ENCODE data around the gene NQO2.

DNA sequence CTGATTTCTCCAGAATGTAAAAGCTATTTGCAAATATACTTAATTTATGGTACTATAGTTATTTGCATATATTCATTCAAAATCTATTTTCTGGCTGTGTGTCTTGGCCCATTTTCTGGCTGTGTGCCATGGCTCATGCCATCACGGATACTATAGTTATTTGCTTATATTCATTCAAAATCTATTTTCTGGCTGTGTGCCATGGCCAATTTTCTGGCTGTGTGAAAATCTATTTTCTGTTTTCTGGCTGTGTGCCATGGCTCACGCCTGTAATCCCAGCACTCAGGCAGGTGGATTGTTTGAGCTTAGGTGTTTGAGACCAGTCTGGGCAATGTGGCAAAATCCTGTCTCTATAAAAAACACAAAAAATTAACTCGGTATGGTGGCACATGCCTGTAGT lies 39.7 kb downstream of the NQO2 start:
- TF ChIP-seq, protein P1, sequence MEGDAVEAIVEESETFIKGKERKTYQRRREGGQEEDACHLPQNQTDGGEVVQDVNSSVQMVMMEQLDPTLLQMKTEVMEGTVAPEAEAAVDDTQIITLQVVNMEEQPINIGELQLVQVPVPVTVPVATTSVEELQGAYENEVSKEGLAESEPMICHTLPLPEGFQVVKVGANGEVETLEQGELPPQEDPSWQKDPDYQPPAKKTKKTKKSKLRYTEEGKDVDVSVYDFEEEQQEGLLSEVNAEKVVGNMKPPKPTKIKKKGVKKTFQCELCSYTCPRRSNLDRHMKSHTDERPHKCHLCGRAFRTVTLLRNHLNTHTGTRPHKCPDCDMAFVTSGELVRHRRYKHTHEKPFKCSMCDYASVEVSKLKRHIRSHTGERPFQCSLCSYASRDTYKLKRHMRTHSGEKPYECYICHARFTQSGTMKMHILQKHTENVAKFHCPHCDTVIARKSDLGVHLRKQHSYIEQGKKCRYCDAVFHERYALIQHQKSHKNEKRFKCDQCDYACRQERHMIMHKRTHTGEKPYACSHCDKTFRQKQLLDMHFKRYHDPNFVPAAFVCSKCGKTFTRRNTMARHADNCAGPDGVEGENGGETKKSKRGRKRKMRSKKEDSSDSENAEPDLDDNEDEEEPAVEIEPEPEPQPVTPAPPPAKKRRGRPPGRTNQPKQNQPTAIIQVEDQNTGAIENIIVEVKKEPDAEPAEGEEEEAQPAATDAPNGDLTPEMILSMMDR (IDR thresholded peaks at IDR 0.05) = no peak
- no peak for TF ChIP-seq EP300 (IDR thresholded peaks at IDR 0.05)
- TF ChIP-seq POLR2A (IDR thresholded peaks at IDR 0.05) = no peak
- TF ChIP-seq POLR2AphosphoS5 (IDR thresholded peaks at IDR 0.05) = no peak
